Activated CD4-positive, alpha-beta T cell treated with anti-CD3 and anti-CD28 coated beads for 24 hours (primary cell): ENCODE data around the gene ZNF581.

Experiments
- DNase-seq, 2 donors: peaks; one replicate each; pipeline ENCODE4 v3.0.0-alpha.2; 2020; ENCODE audit warnings: low read depth in 2 of 2

Gene ZNF581

DNA sequence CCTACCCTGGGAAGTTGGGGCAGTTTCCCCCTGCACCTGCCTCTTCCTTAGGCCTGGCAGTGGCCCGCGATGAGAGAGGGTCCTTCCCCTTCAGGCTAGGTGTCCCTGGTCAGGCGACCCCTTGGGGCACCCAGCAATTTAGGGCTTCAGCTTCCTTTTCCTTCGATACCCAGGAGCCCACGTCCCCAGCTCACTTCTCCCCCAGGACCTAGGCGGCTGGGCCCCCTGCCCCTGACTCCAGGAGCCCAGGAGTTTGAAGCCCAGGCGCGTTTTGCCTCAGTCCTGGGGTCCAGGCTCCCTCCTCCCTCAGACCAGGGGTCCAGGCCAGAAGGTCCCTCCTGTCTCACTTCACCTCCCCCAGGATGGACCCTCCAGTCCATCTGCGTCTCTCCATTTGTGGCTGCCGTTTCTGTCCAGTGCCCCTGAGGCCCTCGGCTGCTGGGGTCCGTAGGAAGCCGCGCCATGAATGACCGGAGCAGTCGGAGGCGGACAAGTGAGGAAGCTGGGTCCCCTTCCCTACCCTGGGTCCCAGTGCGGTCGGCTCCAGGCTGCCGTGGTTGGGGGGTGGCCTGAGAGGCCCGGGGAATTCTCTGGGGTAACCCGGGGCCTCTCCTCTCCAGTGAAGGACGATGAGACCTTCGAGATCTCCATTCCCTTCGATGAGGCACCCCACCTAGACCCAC, 5.3 kb downstream of the ZNF581 start:
- DNase-seq, result no peak

DNA sequence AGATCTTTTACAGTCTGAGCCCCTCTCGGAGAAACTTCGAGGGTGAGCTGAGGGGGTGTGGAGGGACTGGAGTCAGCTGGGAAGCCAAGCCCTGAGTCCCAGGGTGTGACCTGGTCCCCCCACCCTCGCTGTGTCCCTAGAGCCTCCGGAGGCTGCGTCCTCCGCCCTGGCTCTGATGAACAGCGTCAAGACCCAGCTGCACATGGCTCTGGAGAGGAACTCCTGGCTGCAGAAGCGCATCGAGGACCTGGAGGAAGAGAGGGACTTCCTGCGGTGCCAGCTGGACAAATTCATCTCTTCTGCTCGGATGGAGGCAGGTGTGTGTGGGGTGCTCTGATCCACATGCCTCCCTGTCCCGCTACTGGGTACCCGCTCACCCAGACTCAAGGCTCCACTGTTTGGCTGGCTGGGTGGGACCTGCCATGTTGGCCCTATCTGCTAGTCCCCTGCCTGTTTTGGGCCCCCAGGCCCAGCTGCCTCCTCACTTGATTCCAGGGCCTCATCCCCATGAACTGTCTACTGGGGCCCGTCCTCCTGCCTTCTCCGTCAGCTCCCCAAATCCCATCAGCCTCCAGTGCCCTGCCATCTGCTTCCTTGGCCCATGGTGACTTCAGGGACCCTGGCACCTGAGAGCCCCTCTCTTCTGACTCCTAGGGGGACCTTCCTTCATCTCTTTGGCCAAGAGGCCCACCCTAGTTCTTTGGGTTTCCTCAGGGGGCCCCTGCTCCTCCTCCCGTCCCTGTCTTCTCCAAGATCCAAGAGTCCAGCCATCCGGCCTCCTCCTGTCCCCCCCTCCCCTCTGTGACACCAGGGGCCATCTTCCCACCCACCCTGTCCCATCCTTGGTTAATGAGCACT, 6.0 kb downstream of the ZNF581 start:
- no peak for DNase-seq

DNA sequence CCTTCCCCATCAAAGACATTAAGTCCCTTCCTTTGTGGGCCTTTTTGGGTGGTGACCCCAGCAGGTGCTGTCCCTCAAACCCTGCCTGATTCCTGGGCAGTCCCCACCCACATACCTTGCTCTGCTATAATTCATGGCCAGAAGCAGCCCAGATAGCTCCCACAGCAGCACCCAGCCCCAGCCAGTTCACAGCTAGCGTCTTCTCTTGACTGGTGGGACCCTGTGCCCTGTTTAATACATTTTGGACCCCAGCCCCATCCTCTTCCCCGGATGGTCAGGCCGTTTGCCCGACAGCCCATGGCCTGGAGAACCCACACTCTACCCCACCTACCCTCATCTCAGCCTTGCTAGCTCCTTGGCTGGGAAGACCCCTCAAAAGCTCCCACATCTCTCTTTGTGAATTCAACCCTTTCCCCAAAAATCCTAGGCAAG, 6.7 kb downstream of the ZNF581 start:
- no peak for DNase-seq

GRCh38 chr19:55650602-55651230, 7.3 kb downstream of the ZNF581 start:
- no peak for DNase-seq

GRCh38 chr19:55651236-55651635, 7.8 kb downstream of the ZNF581 start:
- no peak for DNase-seq

GRCh38 chr19:55652311-55653128, 9.1 kb downstream of the ZNF581 start:
- DNase-seq, result no peak

- DNase-seq, result peak; percentile 94 to 98
Measured at GRCh38 chr19:55653651-55654322, 10.3 kb downstream of the ZNF581 start.

DNA sequence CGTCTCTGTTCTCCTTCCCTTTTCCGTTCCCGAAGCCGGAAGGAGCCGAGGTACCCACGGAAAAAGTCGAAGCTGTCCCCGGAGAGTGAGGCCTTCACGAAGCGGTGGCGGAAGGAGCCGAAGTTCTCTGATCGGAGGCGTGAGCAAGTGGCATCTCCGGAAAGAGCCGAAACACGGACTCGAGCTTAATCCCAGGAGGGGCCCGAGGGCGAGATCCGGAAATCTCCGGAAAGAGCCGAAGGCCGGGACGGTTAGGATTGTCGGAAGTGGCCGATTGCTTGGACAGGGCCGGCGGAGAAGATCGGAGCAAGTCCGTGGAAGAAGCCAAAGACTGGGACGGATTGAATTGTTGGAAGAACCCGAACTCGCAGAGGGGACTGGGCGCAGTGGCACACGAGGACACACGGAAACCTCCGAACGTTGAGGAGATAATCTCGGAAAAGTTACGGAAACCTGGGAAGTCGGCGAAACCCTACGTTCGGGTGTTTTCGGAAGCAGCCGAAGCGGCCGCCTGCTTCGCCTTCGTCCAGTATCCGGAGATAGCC, 10.9 kb downstream of the ZNF581 start:
- peak; percentile 99 for DNase-seq

- peak; percentile 94 to 97 for DNase-seq
Measured at GRCh38 chr19:55654868-55655647, 11.6 kb downstream of the ZNF581 start, which contains the start of gene U2AF2. Gene U2AF2, plus strand, starts transcription at chr19:55655035. Its CDS starts 70 bp downstream, at chr19:55655105.

GRCh38 chr19:55655648-55656040, 12.2 kb downstream of the ZNF581 start:
- DNase-seq, result no peak

GRCh38 chr19:55656552-55656951, 13.1 kb downstream of the ZNF581 start:
- no peak for DNase-seq

- DNase-seq, result no peak
Measured at GRCh38 chr19:55656988-55657747, 13.7 kb downstream of the ZNF581 start.

DNA sequence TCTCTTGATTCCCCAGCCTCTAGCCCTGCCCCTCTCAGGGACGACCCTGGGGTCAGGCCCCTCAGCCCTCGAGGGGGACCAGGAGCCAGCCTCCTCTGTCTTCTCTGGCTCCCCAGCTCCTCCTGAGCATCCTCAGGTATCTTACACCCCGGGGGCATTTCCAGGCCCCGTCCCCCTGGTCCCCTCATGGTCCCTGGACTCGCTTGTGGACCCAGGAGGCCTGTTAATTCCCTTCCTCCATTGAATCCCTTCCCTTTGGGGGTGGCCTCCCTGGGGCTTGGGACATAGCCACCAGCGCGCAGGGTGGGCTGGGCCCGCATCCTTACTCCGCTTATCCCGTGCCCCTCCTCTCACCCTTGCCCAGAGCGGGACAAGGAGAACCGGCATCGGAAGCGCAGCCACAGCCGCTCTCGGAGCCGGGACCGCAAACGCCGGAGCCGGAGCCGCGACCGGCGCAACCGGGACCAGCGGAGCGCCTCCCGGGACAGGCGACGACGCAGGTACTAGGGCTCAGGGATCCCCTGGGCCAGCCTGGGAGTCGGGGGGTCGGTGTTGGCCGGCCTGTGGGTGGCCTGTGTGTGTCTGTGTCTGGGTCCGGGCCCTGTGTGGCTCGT, 15.5 kb downstream of the ZNF581 start:
- DNase-seq, result no peak

GRCh38 chr19:55659822-55660221, 16.4 kb downstream of the ZNF581 start:
- no peak for DNase-seq

GRCh38 chr19:55660404-55660803, 17.0 kb downstream of the ZNF581 start:
- DNase-seq, result no peak

- no peak for DNase-seq
Measured at GRCh38 chr19:55660991-55661390, 17.5 kb downstream of the ZNF581 start.

- DNase-seq, result no peak
Measured at GRCh38 chr19:55661826-55662225, 18.4 kb downstream of the ZNF581 start.

DNA sequence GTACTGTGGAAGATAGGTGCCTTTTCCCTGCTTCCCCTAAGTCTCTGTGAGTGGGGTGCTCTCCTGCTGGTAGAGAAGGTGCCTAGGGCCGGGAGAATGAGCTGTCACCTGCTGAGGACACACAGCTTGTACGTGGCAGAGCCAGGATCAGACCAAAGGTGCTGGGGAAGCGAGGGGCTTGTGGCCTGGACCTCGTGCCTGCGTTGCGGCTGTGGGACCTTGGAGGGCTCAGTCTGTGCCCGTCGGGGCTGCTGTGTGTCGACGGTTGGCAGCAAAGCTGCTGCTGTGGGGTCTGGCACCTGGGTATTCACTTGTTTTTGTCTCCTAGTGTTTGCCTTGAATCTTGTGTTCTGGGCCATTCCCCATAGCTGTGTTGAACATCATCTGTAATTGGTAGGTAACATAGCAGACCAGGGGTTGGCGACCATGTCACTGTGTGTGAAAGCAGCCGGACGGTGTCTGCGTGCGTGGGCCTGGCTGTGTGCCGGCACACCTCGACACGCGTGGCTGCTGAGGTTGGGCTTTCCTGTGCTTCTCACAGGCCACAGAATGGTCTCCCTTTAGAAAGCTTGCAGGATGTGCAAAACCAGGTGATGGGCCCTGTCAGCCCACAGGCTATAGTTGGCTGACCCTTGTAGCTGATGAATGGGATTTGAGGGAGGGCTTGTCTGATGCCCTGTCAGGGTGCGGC, 20.5 kb downstream of the ZNF581 start:
- no peak for DNase-seq
